H1 (cell line): ENCODE measurements around the gene CATSPERD. TPM values are rescaled to one million over a fixed set of nuclear protein-coding genes. Genes with fewer than 3 reads are reported as not detected.
"Not testable (repeated sequence)": the region's sequence is repeated elsewhere in the genome, so short reads cannot be mapped to it uniquely, and the experiment has no call there.

Experiments used
- CTCF ChIA-PET: fragments of 300-600 bp; sonication (Branson Sonifier 250); formaldehyde crosslinking; loops from one replicate; lab custom pipeline; 2021; ENCODE audit not compliant: partially characterized antibody; lab: Charles Lee
- POLR2A ChIA-PET: fragments of 300-600 bp; sonication (Branson Sonifier 250); formaldehyde crosslinking; loops from one replicate; lab custom pipeline; 2021; ENCODE audit warnings: inconsistent platforms; ENCODE audit not compliant: partially characterized antibody; lab: Charles Lee
- DNase-seq, 2 experiments: peaks; one replicate each; pipeline versions ENCODE4 v3.0.0 to v3.0.0-alpha.2; 2010 to 2022; ENCODE audit warnings: low spot score in 2 of 2, low read depth in 1 of 2, mixed read lengths in 1 of 2
- FAIRE-seq: peaks from 2 replicates; lab custom pipeline; 2011; peaks lifted over from hg19 to GRCh38; lab: Jason Lieb, UNC
- H2AFZ ChIP-seq: 2 replicates; pipeline ENCODE4 v1.8.1; 2012; ENCODE audit warnings: low read length, inconsistent platforms
- H2AK5ac ChIP-seq: 2 replicates; pipeline ENCODE4 v1.6.1; 2013; ENCODE audit warnings: low read depth, low read length
- H2BK120ac ChIP-seq: replicated peaks from 2 replicates; pipeline ENCODE3; 2013; ENCODE audit warnings: low read depth, low read length, inconsistent platforms
- H2BK12ac ChIP-seq: 2 replicates; pipeline ENCODE4 v1.6.1; 2013; ENCODE audit warnings: low read depth, low read length
- H2BK15ac ChIP-seq: 2 replicates; pipeline ENCODE4 v1.6.1; 2013; ENCODE audit warnings: low read length
- H2BK20ac ChIP-seq: 2 replicates; pipeline ENCODE4 v1.6.1; 2013; ENCODE audit warnings: low read length
- H2BK5ac ChIP-seq: 2 replicates; pipeline ENCODE4 v1.6.1; 2013; ENCODE audit warnings: low read depth, low read length
- H3K14ac ChIP-seq: 2 replicates; pipeline ENCODE4 v1.6.1; 2013; ENCODE audit warnings: inconsistent platforms; ENCODE audit not compliant: insufficient read length
- H3K18ac ChIP-seq: 2 replicates; pipeline ENCODE4 v1.6.1; 2013; ENCODE audit warnings: low read length; ENCODE audit errors: extremely low read depth
- H3K23ac ChIP-seq: 2 replicates; pipeline ENCODE4 v1.6.1; 2013; ENCODE audit warnings: inconsistent platforms; ENCODE audit not compliant: insufficient read length
- H3K23me2 ChIP-seq: 2 replicates; pipeline ENCODE4 v1.6.1; 2013; ENCODE audit warnings: low read depth, low read length
- H3K27ac ChIP-seq: 2 replicates; pipeline ENCODE4 v1.6.1; 2011; ENCODE audit warnings: low read depth, low read length, inconsistent platforms
- H3K27me3 ChIP-seq, 4 experiments: replicated peaks in 1 of 4; 1 replicate in 1 of 4; 2 replicates in 3 of 4; pipeline versions ENCODE4 v1.6.1 to v1.8.1; 2011 to 2013; ENCODE audit warnings: low read length in 3 of 4, mild to moderate bottlenecking in 3 of 4, inconsistent platforms in 2 of 4, mixed read lengths in 2 of 4, moderate library complexity in 1 of 4; ENCODE audit not compliant: control insufficient read depth in 3 of 4, insufficient read depth in 3 of 4; ENCODE audit errors: extremely low read depth in 1 of 4
- H3K36me3 ChIP-seq, 4 experiments: 2 replicates each; pipeline versions ENCODE4 v1.6.1 to v1.8.1; 2011 to 2013; ENCODE audit warnings: mild to moderate bottlenecking in 4 of 4, low read length in 3 of 4, moderate library complexity in 2 of 4, control low read depth in 1 of 4, inconsistent platforms in 1 of 4; ENCODE audit not compliant: insufficient read depth in 4 of 4, control insufficient read depth in 2 of 4
- H3K4ac ChIP-seq: replicated peaks from 2 replicates; pipeline ENCODE3; 2013; ENCODE audit warnings: low read length, low read depth, mixed read lengths, inconsistent platforms; ENCODE audit not compliant: insufficient read length
- H3K4me1 ChIP-seq, 4 experiments: replicated peaks in 1 of 4; 1 replicate in 1 of 4; 2 replicates in 3 of 4; pipeline versions ENCODE4 v1.6.1 to v1.8.1; 2011 to 2013; ENCODE audit warnings: low read length in 3 of 4, inconsistent platforms in 2 of 4, mixed read lengths in 1 of 4; ENCODE audit not compliant: insufficient read depth in 4 of 4, control insufficient read depth in 3 of 4
- H3K4me2 ChIP-seq, 2 experiments: 2 replicates each; pipeline versions ENCODE4 v1.6.1 to v1.8.1; 2011 to 2013; ENCODE audit warnings: low read depth in 2 of 2, low read length in 2 of 2, control low read depth in 1 of 2, inconsistent platforms in 1 of 2, mild to moderate bottlenecking in 1 of 2; ENCODE audit not compliant: insufficient read depth in 1 of 2
- H3K4me3 ChIP-seq, 4 experiments: fragments of 200-600, 300-600 bp in 1 of 4; sonication (generic), shearing (Covaris generic), sonication (Bioruptor Twin) in 1 of 4; 2 replicates each; pipeline versions ENCODE4 v1.5.1 to v1.8.1; 2011 to 2016; ENCODE audit warnings: low read length in 4 of 4, low read depth in 3 of 4, control low read depth in 2 of 4, inconsistent platforms in 2 of 4, mild to moderate bottlenecking in 2 of 4, mixed read lengths in 1 of 4, moderate library complexity in 1 of 4; ENCODE audit not compliant: insufficient read depth in 2 of 4; ENCODE audit errors: extremely low read depth in 1 of 4
- H3K56ac ChIP-seq: replicated peaks from 2 replicates; pipeline ENCODE3; 2013; ENCODE audit warnings: low read depth, mild to moderate bottlenecking, mixed read lengths, low read length, inconsistent platforms; ENCODE audit not compliant: insufficient read length
- H3K79me1 ChIP-seq: 2 replicates; pipeline ENCODE4 v1.6.1; 2013; ENCODE audit warnings: low read depth, low read length, control low read depth
- H3K79me2 ChIP-seq, 2 experiments: 2 replicates each; pipeline versions ENCODE4 v1.6.1 to v1.8.1; 2012 to 2013; ENCODE audit warnings: low read length in 2 of 2, mild to moderate bottlenecking in 2 of 2, inconsistent platforms in 1 of 2; ENCODE audit not compliant: insufficient read depth in 2 of 2, control insufficient read depth in 1 of 2
- H3K9ac ChIP-seq, 4 experiments: replicated peaks in 1 of 4; 1 replicate in 1 of 4; 2 replicates in 3 of 4; pipeline versions ENCODE4 v1.6.1 to v1.8.1; 2011 to 2013; ENCODE audit warnings: low read depth in 3 of 4, low read length in 3 of 4, control low read depth in 2 of 4, mild to moderate bottlenecking in 2 of 4, moderate library complexity in 2 of 4, inconsistent platforms in 1 of 4; ENCODE audit errors: extremely low read depth in 1 of 4
- H3K9me3 ChIP-seq, 2 experiments: 2 replicates each; pipeline versions ENCODE4 v1.6.1 to v1.8.1; 2012 to 2013; ENCODE audit warnings: mild to moderate bottlenecking in 2 of 2, moderate library complexity in 2 of 2, control low read depth in 1 of 2, inconsistent platforms in 1 of 2, low read depth in 1 of 2, low read length in 1 of 2, mixed read lengths in 1 of 2; ENCODE audit not compliant: insufficient read depth in 2 of 2
- H4K20me1 ChIP-seq, 2 experiments: replicated peaks in 1 of 2; 2 replicates each; pipeline versions ENCODE3 to v1.8.1; 2011 to 2013; ENCODE audit warnings: inconsistent platforms in 2 of 2, low read length in 2 of 2, mild to moderate bottlenecking in 1 of 2; ENCODE audit not compliant: insufficient read depth in 2 of 2, control insufficient read depth in 1 of 2
- H4K5ac ChIP-seq: 2 replicates; pipeline ENCODE4 v1.6.1; 2013; ENCODE audit warnings: low read length, low read depth, mixed read lengths, inconsistent platforms; ENCODE audit not compliant: insufficient read length
- H4K8ac ChIP-seq: 2 replicates; pipeline ENCODE4 v1.8.0; 2013; ENCODE audit warnings: mild to moderate bottlenecking, moderate library complexity, low read length, inconsistent platforms; ENCODE audit not compliant: insufficient read depth; ENCODE audit errors: extremely low read depth
- H4K91ac ChIP-seq: replicated peaks from 2 replicates; pipeline ENCODE3; 2013; ENCODE audit warnings: low read length, mixed read lengths, inconsistent platforms; ENCODE audit not compliant: insufficient read length
- WGBS, 2 experiments: shearing (Covaris generic) in 1 of 2; methylation state at CpG; one replicate each; pipeline versions ENCODE4 v1.1.6 to v1.1.7; 2013 to 2015; ENCODE audit warnings: low lambda C conversion rate in 2 of 2, mixed read lengths in 2 of 2, inconsistent platforms in 1 of 2, low coverage in 1 of 2, missing lambda C conversion rate in 1 of 2; ENCODE audit not compliant: insufficient replicate concordance in 2 of 2, insufficient coverage in 1 of 2, insufficient read length in 1 of 2; ENCODE audit errors: extremely low coverage in 1 of 2, missing lambda C conversion rate in 1 of 2; 5-methylcytosine and 5-hydroxymethylcytosine counted together
- polyA plus RNA-seq, 7 experiments: library from polyadenylated mRNA; depleted of rRNA in 3 of 7; stranded (reverse) in 5 of 7; unstranded in 2 of 7; fragments of >200 nt in 5 of 7; fragments of 200-250 nt in 2 of 7; gene quantifications; 1 replicate in 5 of 7; 2 replicates in 1 of 7; 4 replicates in 1 of 7; pipeline versions ENCODE4 v1.2.1 to v1.2.3, GENCODE V29; 2011 to 2013; ENCODE audit warnings: missing spikeins in 2 of 7, mixed read lengths in 2 of 7
- total RNA-seq: library from RNA; stranded (reverse); fragmentation: NEBNext Ultra II Directional; extraction: Animal tissue kit (Norgen Biotek cat#: 25700); gene quantifications from 2 replicates; pipeline ENCODE4 v1.2.1, GENCODE V29; 2021

Gene CATSPERD
- total and polyA plus RNA-seq, 2 of the 8 experiments (the other 6 are each of a cell fraction or from before 2014, with no cell fraction given), result 0.12 TPM; not detected in 1

DNA sequence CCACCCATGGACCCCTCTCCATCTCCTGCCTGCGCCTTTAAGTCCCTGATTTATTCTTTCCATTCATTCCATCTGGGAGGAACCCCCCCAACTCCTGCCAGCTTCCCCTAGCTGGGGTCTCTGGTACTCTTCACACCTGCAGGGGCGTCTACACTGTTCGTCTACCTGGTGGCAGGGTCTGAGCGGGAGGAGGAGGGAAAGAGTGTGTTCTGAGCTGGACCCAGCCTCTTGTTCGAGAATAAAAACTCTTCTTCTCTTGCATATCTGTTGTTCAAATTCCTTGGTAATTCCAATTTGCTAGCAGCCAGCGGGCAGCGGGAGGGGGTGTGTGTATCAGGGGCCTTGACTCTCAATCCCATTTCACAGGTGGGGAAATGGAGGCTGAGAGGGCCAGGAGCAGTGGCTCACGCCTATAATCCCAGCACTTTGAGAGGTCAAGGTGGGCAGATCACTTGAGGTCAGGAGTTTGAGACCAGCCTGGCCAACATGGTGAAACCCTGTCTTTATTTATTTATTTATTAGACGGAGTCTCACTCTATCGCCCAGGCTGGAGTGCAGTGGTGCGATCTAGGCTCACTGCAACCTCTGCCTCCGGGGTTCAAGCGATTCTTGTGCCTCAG, 32.1 kb upstream of the CATSPERD start:
- H2BK20ac ChIP-seq, H2BK120ac ChIP-seq, H3K23ac ChIP-seq, H3K27ac ChIP-seq, H3K18ac ChIP-seq, H3K4ac ChIP-seq, H4K5ac ChIP-seq, H2AFZ ChIP-seq, H3K56ac ChIP-seq, FAIRE-seq, H4K8ac ChIP-seq, H3K27me3 ChIP-seq, H3K4me1 ChIP-seq, H2BK15ac ChIP-seq, H2BK5ac ChIP-seq, H3K9ac ChIP-seq, H3K14ac ChIP-seq, H4K91ac ChIP-seq, H3K79me1 ChIP-seq, H3K23me2 ChIP-seq, H3K4me3 ChIP-seq, H3K9me3 ChIP-seq, H3K4me2 ChIP-seq, DNase-seq, H2AK5ac ChIP-seq: not testable (repeated sequence)
- WGBS, 2 experiments, result 91% methylated on average over 13 of the region's 13 CpGs; no CpG with 5 or more reads in 1 of the 2 experiments
- Histone ChIP-seq H3K79me2 (peaks cover 10 to 32% of the 10 kb centered on the region in 2 experiments), H2BK12ac (0 out of 2 replicates have a peak overlapping the region, but pooled peaks have one; percentile 27), H4K20me1 (peaks cover 25 to 26% of the 10 kb centered on the region in 2 experiments), H3K36me3 (peaks cover 15 to 25% (median 22%) of the 10 kb centered on the region in 4 experiments)
- ChIA-PET CTCF (interaction anchor here (0.6 to 4.9 kb wide), 12 partner anchors 11 to 348 kb away, joined by 3 to 26 read pairs (median 8); partner anchors contain the start of genes CATSPERD and PTPRS), POLR2A (interaction anchor here (1.0 to 15.6 kb wide), 7 partner anchors 11 to 109 kb away, joined by 3 to 620 read pairs (median 24); partner anchors contain the start of genes CATSPERD, LONP1, SAFB and SAFB2)
